Activated T-helper 9 cell treated with anti-CD3 and anti-CD28 coated beads, Interleukin-2, amount 50 U/mL, for 16 hours (primary cell): ENCODE measurements around the gene TMEM38A.
"Not testable (repeated sequence)": the region's sequence is repeated elsewhere in the genome, so short reads cannot be mapped to it uniquely, and the experiment has no call there.

ENCODE experiments used
- DNase-seq: peaks from one replicate; pipeline ENCODE4 v3.0.0-alpha.2; 2020; ENCODE audit warnings: low read depth

The TMEM38A gene

GRCh38 chr19:16677055-16677454 lies 16.1 kb downstream of the TMEM38A start:
- no peak for DNase-seq

DNA sequence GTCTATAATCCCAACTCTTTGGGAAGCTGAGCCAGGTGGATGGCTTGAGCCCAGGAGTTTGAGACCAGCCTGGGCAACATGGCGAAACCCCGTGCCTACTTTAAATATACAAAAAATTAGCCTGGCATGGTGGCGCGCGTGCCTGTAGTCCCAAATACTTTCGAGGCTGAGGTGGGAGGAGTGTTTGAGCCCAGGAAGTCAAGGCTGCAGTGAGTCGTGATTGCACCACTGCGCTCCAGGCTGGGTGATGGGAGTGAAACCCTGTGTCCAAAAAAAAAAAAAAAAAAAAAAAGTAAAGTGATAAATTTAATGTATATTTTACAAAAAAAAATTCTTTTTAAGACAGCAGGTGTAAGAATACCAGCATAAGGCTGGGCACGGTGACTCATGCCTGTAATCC lies 17.6 kb downstream of the TMEM38A start:
- no peak for DNase-seq

DNA sequence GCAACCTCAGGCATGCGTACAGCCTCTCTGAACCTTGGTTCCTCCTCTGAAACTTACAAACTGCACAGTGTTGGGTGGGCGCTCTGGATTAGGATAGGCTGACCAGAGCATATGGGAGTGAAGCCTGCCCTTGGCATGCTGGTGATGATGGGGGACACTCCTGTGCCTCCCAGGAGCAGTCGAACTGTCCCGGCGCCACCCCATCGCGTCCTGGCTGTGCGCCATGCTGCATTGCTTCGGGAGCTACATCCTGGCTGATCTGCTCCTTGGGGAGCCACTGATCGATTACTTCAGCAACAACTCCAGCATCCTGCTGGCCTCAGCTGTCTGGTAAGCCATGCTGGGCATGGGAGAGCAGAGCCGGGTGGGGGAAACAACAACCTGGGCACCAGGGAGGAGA lies 18.9 kb downstream of the TMEM38A start:
- no peak for DNase-seq

- DNase-seq = no peak
Observed at GRCh38 chr19:16682539-16682938, 21.6 kb downstream of the TMEM38A start.

GRCh38 chr19:16684216-16684615 lies 23.3 kb downstream of the TMEM38A start:
- no peak for DNase-seq

- DNase-seq = no peak
Observed at GRCh38 chr19:16688084-16688483, 27.1 kb downstream of the TMEM38A start.

DNA sequence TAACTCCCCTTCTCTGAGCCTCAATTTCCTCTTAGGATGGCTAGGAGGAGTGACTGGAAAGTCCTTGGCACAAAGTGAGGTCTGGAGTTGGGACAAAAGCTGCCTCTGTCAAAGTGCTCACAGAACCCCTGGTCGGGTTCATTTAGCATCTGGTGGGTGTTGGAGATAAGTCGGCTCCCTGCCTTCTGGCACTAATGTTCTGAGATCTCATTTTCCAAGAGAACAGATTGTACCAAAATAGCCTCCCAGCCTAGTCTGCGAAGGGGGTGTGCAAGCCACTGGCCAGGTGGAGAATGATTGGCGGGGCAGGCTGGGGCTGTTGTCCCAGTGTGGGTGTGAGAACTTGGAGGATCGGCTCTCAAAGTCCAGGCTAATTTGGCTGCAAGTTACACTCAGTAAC lies 38.0 kb downstream of the TMEM38A start:
- no peak for DNase-seq

DNA sequence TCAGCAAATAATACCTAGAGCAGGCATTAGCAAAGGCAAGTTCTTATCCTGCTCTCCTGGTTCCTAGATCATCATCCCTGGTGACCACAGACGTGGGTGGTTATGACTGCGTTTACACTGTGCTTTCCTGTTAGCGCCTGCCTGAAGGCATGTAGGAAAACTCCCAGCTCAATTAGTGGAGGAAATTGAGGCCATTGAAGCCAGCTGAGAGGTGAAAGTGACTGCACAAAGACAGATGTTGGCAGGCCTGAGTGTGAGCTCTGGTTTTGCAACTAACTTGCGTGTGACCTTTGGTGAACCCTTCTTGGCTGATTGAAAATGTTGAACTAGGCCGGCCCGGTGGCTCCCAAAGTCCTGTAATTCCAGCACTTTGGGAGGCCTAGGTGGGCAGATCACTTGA lies 41.2 kb downstream of the TMEM38A start:
- DNase-seq = no peak

DNA sequence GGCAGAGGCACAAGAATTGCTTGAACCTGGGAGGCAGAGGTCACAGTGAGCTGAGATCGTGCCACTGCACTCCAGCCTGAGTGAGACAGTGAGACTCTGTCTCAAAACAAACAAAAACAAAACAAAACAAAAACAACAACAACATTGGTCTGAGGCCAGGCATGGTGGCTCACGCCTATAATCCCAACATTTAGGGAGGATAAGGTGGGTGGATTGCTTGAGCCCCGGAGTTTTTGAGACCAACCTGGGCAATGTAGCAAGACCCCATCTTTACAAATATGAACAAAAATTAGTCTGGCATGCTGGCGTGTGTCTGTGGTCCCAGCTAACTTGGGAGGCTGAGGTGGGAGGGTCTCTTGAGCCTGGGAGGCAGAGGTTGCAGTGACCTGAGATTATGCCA lies 42.7 kb downstream of the TMEM38A start:
- DNase-seq = no peak

GRCh38 chr19:16710870-16711269 lies 49.9 kb downstream of the TMEM38A start:
- not testable (repeated sequence) for DNase-seq

GRCh38 chr19:16712295-16712694 lies 51.4 kb downstream of the TMEM38A start:
- not testable (repeated sequence) for DNase-seq

GRCh38 chr19:16714702-16715287 lies 53.9 kb downstream of the TMEM38A start:
- no peak for DNase-seq

DNA sequence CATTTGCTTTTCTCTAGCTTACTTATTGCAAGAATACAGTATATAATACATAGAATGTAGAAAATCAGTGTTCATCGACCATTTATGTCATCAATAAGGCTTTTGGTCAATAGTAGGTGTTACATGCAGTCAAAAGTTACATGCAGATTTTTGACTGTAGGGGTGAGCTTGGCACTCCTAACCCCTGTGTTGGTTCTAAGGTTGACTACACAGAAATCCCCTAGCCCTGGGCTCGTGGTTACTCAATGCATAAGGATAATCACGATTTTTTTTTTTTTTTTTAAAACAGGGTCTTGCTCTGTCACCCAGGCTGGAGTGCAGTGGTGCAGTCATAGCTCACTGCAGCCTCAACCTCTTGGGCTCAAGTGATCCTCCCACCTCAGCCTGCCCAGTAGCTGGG lies 54.7 kb downstream of the TMEM38A start:
- DNase-seq = no peak

- DNase-seq = no peak
Observed at GRCh38 chr19:16721051-16721450, 60.1 kb downstream of the TMEM38A start.

- DNase-seq = no peak
Observed at GRCh38 chr19:16722591-16722990, 61.7 kb downstream of the TMEM38A start.

DNA sequence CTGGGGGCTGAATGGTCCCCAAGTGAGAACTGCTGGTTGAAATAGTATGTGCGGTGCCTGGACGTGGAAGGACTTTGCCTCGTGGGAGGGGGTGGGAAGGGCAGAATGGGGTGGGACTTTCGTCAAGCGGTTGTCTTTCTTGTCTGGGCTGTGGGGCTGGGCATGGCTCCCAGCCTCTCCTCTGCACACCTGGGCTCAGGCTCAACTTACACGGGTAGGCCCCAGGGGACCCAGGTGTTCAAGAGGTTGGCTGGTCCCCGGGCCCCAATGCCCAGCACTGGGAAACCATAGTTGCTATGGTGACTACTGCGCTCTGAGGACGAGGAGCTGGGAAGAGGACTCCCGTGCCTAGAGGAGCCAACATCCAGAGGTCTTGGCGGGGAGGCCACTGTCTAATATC lies 66.0 kb downstream of the TMEM38A start:
- no peak for DNase-seq

DNA sequence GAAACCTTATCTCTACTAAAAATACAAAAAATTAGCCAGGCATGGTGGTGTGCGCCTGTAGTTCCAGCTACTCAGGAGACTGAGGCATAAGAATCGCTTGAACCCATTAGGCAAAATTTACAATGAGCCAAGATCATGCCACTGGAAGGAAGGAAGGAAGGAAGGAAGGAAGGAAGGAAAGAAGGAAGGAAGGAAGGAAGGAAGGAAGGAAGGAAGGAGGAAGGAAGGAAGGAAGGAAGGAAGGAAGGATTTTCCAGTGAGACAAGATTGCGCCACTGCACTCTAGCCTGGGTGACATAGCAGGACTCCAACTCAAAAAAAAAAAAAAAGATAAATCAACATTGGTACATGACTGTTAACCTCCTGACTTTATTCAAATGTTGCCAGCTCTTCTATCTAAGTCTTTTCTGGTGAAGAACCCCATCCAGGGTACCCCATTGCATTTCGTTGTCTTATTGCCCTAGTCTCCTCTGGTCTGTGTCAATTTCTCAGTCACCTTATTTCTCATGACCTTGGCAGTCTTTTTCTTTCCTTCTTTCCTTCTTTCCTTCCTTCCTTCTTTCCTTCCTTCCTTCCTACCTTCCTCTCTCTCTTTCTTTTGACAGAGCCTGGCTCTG lies 74.8 kb downstream of the TMEM38A start:
- not testable (repeated sequence) for DNase-seq

GRCh38 chr19:16736709-16737108 lies 75.8 kb downstream of the TMEM38A start:
- DNase-seq = no peak

DNA sequence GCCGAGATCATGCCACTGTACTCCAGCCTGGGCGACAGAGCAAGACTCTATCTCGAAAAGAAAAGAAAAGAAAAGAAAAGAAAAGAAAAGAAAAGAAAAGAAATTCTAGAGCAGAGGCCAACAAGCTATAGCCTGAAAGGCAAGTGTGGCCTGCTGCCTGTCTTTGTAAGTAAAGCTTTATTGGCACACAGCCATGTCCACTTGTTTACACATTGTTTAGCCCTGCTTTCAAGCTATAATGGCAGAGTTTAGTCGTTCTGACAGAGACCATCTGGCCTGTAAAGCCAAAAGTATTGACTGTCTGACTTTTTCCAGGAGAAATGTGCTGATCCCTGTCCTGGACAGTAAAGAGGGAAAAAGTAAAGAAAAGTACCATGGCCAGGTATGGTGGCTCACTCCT lies 77.0 kb downstream of the TMEM38A start:
- DNase-seq = no peak

GRCh38 chr19:16739546-16739945 lies 78.6 kb downstream of the TMEM38A start:
- DNase-seq = no peak
